COLO829 (cell line): ENCODE measurements around the gene DCAF6.
A peak's percentile ranks its signal among the peaks of the same experiment; 100 is the strongest.
"Not testable (repeated sequence)": the region's sequence is repeated elsewhere in the genome, so short reads cannot be mapped to it uniquely, and the experiment has no call there.

ENCODE experiments used
- DNase-seq: peaks from one replicate; pipeline ENCODE4 v3.0.0; 2012; ENCODE audit warnings: low spot score

DCAF6 gene

GRCh38 chr1:168009322-168009721 lies 72.8 kb downstream of the DCAF6 start:
- DNase-seq: no peak

DNA sequence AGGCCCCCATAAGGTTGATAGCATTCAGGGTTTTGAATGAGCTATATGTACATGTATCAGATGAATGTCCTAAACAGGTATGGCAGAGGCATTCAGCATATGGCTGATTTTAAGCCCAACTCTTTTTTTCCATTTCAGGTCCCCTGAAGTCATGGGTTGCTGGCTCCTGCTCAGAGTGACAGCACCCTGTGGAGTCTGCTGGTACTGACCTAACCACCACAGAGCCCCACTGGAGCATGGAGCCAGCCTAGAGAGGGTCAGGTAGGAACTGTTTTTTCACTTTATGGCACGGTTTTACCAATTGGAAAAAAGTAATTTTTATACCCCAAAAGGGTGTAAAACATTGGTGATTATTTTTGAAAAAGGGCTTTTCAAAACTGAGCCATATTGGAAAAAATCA lies 82.9 kb downstream of the DCAF6 start:
- DNase-seq: no peak

GRCh38 chr1:168031198-168031597 lies 94.7 kb downstream of the DCAF6 start:
- DNase-seq: no peak

- DNase-seq: peak; percentile 8
These were observed 95.1 kb downstream of the DCAF6 start for GRCh38 chr1:168031627-168032026.

GRCh38 chr1:168032029-168032428 lies 95.5 kb downstream of the DCAF6 start:
- no peak for DNase-seq

- DNase-seq: no peak
These were observed 98.9 kb downstream of the DCAF6 start for GRCh38 chr1:168035345-168035744.

DNA sequence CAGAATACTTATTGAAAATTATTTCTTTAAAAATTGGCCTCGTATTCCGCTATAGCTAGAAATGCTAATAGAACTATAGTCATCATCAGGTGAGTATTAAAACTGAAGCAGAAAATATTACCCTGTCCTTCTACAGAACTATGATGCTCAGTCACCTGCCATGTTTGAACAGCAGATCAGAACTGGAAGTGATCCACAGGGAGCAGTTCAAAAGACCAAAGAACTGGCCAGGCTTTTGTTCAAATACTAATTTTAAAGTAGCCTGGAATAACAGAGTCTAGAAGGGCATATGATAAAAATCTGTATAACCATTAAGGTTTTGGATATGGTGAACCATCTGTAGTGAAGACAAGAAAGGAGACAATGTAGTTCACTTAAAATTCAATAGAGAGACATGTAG lies 105.9 kb downstream of the DCAF6 start:
- no peak for DNase-seq

DNA sequence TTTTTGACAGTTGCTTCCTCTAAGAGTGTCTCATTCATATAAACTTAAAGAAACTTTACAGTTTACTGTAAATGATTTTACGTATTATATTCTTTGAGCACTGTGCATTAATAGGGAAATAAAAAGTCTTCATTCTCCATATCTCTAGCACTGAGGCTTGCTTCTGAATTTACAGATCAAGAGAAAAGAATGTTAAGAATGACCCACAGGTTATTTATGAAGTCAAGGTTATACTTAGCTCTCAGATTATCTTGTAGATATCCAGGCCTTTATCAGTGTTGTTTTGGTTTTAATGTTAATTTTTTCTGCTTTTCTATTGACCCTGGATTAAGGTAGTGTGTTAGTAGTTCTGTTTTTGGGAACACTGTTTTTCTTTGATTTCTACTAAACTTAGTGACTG lies 108.8 kb downstream of the DCAF6 start:
- no peak for DNase-seq

GRCh38 chr1:168050307-168050706 lies 113.8 kb downstream of the DCAF6 start:
- no peak for DNase-seq

GRCh38 chr1:168050880-168051279 lies 114.4 kb downstream of the DCAF6 start:
- DNase-seq: no peak

GRCh38 chr1:168053681-168054080 lies 117.2 kb downstream of the DCAF6 start:
- DNase-seq: no peak

DNA sequence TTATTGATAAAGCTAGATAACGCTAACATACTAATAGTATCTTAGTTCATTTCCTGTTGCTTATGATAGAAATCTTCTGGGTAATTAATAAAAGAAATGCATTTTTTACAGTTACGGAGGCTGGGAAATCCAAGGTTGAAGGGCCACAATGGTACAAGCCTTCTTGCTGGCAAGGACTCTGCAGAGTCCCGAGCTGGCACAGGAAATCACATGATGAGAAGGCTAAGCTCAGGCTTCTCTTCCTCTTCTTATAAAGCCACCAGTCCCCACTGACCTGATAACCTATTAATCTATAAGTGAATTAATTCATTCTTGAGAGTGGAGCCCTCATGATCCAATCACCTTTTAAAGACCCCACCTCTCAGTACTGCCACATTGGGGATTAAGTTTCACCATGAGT lies 117.6 kb downstream of the DCAF6 start:
- no peak for DNase-seq

DNA sequence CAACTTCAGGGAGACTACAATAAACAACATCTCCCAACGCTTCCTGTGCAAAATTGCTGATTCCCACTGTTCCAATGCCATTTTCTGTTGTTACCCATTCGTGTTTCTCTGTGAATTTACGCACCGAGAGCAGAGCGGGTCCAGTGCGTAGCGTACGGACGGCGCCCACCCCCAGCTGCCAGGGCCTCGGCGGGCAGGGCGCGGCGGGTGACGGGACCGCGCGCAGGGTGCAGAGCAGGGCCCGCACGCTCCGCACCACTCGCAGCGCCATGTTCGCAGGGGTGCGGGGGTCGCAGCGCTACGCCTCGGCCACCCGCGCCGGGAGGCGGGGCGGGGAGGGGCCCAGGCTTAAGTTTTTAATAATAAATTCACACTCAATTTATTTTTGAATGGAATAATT lies 119.7 kb downstream of the DCAF6 start:
- not testable (repeated sequence) for DNase-seq

DNA sequence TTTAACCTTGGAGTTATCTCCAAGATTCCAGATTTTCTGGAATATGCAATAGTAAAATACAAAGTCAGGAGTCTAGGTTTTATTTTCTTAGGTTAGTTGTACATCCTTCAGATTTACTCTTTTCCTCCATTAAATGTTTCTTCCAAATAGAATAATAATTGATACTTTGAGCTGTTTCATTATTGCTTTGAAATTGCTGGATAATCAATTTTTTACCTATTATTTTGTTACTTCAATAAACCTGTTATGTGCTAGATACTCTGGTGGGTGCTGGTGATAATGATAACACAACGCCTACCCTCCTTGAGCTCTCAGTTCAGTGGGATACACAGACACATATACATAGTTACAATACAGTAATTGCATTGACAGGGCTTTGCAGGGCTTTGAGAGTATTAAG lies 120.9 kb downstream of the DCAF6 start:
- DNase-seq: no peak

DNA sequence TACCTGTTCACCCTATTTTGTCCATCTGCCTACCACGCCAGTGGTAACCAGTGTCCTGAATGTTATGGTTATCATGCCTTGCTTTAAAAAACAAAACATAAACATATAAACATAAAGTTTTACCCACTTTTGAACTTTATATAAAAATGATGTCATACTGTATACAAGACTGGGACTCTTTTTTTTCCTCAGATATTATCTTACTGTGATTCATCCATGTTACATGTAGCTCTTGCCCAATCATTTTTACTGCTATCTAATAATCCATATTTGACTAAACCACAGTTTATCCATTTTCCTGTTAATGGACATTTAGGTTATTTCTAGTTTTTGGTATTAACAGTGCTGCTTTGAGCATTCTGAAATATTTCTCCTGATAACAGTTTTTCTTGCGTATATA lies 121.4 kb downstream of the DCAF6 start:
- DNase-seq: no peak

DNA sequence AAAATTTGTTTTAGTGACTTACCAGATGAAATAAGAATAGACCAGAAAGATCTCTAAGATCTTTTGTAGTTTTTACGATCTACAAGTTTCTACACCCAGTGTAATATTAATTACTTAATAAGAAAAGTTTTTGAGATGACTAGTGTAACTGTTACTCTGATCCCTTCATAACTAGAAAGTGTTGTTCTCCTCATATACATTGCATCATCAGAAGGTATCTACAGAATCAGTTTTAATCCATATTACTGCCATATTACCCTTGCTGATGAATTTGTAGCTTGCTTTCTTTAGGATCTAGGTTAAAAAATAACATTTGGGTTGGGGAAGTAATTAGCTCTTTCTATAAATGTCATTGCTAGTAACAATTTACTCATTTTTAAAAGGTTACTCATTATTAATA lies 127.7 kb downstream of the DCAF6 start:
- DNase-seq: no peak

DNA sequence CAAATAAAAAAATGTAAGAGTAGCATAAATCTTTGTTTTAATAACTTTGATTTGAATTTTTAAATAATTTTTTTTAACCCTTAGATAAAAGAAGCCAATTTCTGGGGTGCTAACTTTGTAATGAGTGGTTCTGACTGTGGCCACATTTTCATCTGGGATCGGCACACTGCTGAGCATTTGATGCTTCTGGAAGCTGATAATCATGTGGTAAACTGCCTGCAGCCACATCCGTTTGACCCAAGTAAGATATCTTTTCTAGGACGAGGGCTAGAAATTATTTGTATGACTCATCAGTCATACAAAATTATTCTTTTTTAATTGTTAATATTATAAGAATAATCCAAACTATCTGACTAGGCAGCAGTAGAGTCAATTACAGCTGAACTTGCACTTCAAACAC lies 129.0 kb downstream of the DCAF6 start:
- peak; percentile 48 for DNase-seq

GRCh38 chr1:168069384-168069783 lies 132.9 kb downstream of the DCAF6 start:
- no peak for DNase-seq

DNA sequence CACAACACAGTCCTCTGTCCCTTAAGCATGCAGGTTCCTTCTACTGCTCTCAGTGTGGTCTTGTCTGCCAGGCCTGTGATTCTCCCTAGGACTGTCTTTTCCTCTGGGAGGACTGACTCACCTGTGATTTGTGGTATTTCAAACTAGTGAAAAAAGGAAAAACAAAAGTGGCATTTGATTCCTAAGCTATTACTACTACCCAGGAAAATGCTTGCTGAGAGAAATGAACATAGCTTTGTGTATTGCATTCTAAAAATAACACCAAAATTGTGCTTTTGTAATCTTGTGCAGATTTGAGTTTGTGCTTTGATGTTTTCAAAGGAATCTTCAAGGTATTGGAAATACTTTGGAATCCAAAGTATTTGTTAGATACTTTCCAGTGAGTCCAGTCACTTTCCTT lies 143.3 kb downstream of the DCAF6 start:
- DNase-seq: no peak

- DNase-seq: no peak
These were observed 145.0 kb downstream of the DCAF6 start for GRCh38 chr1:168081373-168082007.

DNA sequence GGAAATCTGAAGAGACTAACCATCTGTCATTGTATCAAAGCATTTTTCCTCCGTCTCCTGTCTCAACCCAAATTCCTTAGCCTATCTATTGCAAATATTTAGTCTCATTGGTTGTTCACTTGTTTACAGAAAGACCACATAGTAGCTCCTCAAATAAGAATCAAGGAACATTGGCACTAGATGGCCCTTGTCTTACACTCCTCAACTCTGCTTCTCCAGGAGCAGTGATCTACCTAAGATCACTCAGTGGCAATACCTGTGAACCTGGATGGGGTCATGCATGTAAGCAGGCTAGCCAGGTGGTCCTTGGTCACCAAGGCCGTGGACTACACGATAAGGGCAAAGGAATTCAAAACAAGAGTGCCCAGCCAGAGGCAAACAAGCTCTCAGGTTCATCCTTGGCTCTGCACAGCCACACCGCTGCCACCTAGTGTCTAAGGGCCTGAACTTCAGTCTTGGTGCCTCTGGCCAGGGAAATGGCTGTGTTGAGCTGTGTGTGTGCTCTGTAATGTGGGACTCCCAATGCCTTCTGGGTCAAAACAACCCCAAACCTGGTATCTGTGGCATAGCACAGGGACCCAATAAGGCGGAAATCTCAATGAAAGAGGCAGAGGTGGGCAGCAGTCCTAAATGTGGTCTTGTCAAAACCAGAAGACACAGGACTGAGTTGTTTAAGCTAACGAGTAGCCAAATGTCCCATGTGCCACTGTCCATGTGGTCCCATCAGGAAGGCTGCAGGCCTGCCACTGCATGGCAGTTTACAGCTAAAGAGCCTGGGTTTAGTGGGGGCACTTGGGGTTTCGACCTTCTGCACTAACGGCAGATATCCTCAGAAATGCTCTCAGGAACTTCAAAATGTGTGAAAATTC lies 145.8 kb downstream of the DCAF6 start:
- DNase-seq: peak; percentile 87

- DNase-seq: no peak
These were observed 147.2 kb downstream of the DCAF6 start for GRCh38 chr1:168083456-168084325.
